HepG2 (cell line): ENCODE measurements around the gene EGLN1. TPM values are rescaled to one million over a fixed set of nuclear protein-coding genes. Genes with fewer than 3 reads are reported as not detected.
A peak's percentile ranks its signal among the peaks of the same experiment; 100 is the strongest.

Experiments
- ARID5B ChIP-seq: IDR thresholded peaks from 2 replicates; pipeline ENCODE4 v1.4.0; 2020; ENCODE audit warnings: mild to moderate bottlenecking, missing genetic modification reagents
- ASH2L ChIP-seq: fragments of 300-600, 200-600 bp; sonication (generic); IDR thresholded peaks from 2 replicates; pipeline ENCODE4 v1.7.0; 2017; ENCODE audit warnings: low read depth, mild to moderate bottlenecking, moderate library complexity, mixed read lengths, low read length; ENCODE audit not compliant: insufficient read length
- ELF1 ChIP-seq: sonication (generic); formaldehyde crosslinking; IDR thresholded peaks from 2 replicates; pipeline ENCODE4 v1.4.0; 2020; ENCODE audit warnings: missing genetic modification reagents
- HOXA3 ChIP-seq: sonication (generic); formaldehyde crosslinking; IDR thresholded peaks from 2 replicates; pipeline ENCODE4 v1.5.0; 2020; ENCODE audit warnings: missing genetic modification reagents
- JUN ChIP-seq: sonication (generic); formaldehyde crosslinking; IDR thresholded peaks from 2 replicates; pipeline ENCODE4 v1.4.0; 2020; ENCODE audit warnings: mild to moderate bottlenecking, missing genetic modification reagents
- POLR2A ChIP-seq, 2 experiments: IDR thresholded peaks; 2 replicates each; pipeline ENCODE4 v1.6.1; 2011; ENCODE audit warnings: low read depth in 2 of 2, low read length in 2 of 2, mild to moderate bottlenecking in 1 of 2, moderate library complexity in 1 of 2; ENCODE audit not compliant: insufficient read depth in 1 of 2
- SRY ChIP-seq: sonication (generic); formaldehyde crosslinking; IDR thresholded peaks from 2 replicates; pipeline ENCODE4 v1.8.0; 2022; ENCODE audit warnings: mild to moderate bottlenecking, missing genetic modification reagents
- THYN1 ChIP-seq: sonication (generic); formaldehyde crosslinking; IDR thresholded peaks from 2 replicates; pipeline ENCODE4 v1.8.1; 2023; ENCODE audit warnings: low read depth, mild to moderate bottlenecking, moderate library complexity, missing genetic modification reagents, borderline replicate concordance
- ZBTB3 ChIP-seq: sonication (generic); formaldehyde crosslinking; IDR thresholded peaks from 2 replicates; pipeline ENCODE4 v1.4.0; 2020; ENCODE audit warnings: low read depth, mild to moderate bottlenecking, moderate library complexity, missing genetic modification reagents, borderline replicate concordance
- ZNF430 ChIP-seq: sonication (generic); formaldehyde crosslinking; IDR thresholded peaks from 2 replicates; pipeline ENCODE4 v1.9.0; 2021; ENCODE audit warnings: mild to moderate bottlenecking, missing genetic modification reagents
- polyA plus RNA-seq, 8 experiments: library from polyadenylated mRNA; depleted of rRNA in 3 of 8; stranded (reverse) in 7 of 8; unstranded in 1 of 8; fragments of >200 nt; fragmentation: Illumina TruSeq in 4 of 8; extraction: Trizol in 4 of 8; gene quantifications; 2 replicates each; pipeline versions ENCODE4 v1.2.1 to v1.2.3, GENCODE V29; 2011 to 2016; ENCODE audit warnings: low read depth in 4 of 8, missing spikeins in 1 of 8, mixed read lengths in 1 of 8; ENCODE audit not compliant: insufficient read depth in 1 of 8
- total RNA-seq, 5 experiments: library from RNA; depleted of rRNA; stranded (reverse); fragments of >200 nt; fragmentation: Illumina TruSeq; extraction: Trizol; gene quantifications; 2 replicates each; pipeline ENCODE4 v1.2.3, GENCODE V29; 2016; ENCODE audit warnings: low read depth in 1 of 5
- TF ChIP-seq, protein P1 (sequence below): sonication (generic); formaldehyde crosslinking; IDR thresholded peaks from 2 replicates; pipeline ENCODE4 v1.4.0; 2020; ENCODE audit warnings: missing genetic modification reagents

EGLN1 gene
- total and polyA plus RNA-seq, 2 of the 13 experiments (the other 11 are each of a cell fraction or from before 2014, with no cell fraction given): 34.4 to 44.1 TPM

GRCh38 chr1:231395076-231395997, 26.8 kb downstream of the EGLN1 start (continued):
- TF ChIP-seq HOXA3: peak; percentile 61
- peak; percentile 45 for TF ChIP-seq ARID5B (CRISPR knock-in tag)
- TF ChIP-seq ELF1 (CRISPR knock-in tag): peak; percentile 48; the same call in 1 of the 2 replicates
- TF ChIP-seq THYN1: no peak
- no peak for TF ChIP-seq ZBTB3 (CRISPR knock-in tag)
- no peak for TF ChIP-seq ZNF430
- TF ChIP-seq, protein P1, sequence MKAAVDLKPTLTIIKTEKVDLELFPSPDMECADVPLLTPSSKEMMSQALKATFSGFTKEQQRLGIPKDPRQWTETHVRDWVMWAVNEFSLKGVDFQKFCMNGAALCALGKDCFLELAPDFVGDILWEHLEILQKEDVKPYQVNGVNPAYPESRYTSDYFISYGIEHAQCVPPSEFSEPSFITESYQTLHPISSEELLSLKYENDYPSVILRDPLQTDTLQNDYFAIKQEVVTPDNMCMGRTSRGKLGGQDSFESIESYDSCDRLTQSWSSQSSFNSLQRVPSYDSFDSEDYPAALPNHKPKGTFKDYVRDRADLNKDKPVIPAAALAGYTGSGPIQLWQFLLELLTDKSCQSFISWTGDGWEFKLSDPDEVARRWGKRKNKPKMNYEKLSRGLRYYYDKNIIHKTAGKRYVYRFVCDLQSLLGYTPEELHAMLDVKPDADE (CRISPR knock-in tag): no peak
- TF ChIP-seq ASH2L: peak; percentile 11
- no peak for TF ChIP-seq SRY (CRISPR knock-in tag)
- TF ChIP-seq POLR2A (IDR thresholded peaks at IDR 0.05; ENCODE audit: insufficient read depth in 1 of 2, low read depth in 2 of 2, low read length in 2 of 2): 0 out of 4 replicates have a peak, but pooled peaks of 1 of the 2 experiments have one; percentile 20
- peak; percentile 41; the same call in 1 of the 2 replicates for TF ChIP-seq JUN (CRISPR knock-in tag)
